ENCODE data around the gene RCN1. TPM values are rescaled to one million over a fixed set of nuclear protein-coding genes. Genes with fewer than 3 reads are reported as not detected.

RCN1 gene
- total RNA-seq, 1 donor: 405 TPM

DNA sequence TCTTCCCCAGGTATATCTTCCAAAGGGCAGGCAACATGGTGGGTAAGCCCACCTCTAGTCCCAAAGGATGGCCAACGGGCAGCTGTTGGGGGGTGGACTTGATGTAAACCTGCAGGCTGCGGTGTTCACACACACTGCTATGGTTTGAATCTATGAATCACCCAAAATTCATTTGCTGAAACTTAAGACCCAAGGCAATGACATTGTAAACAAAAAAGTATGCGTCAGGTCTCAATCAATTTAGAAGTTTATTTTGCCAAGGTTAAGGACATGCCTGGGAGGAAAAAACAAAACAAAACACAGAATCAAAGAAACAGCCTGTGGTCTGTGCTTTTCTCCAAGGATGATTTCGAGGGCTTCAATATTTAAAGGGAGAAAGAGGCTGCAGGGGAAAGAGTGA lies 18.3 kb downstream of the RCN1 start:
- no peak for DNase-seq (ENCODE audit: insufficient read length, low spot score, missing footprints)
- Histone ChIP-seq H3K79me2 (ENCODE audit: insufficient read depth, low read length) (no peaks in the 10 kb centered on the region), H3K4me2 (ENCODE audit: insufficient read depth, low read length) (peak overlapping the region; percentile 9), H3K9me3 (ENCODE audit: low read depth, low read length) (no peaks in the 10 kb centered on the region), H2AFZ (ENCODE audit: low read length) (no peak overlapping the region), H3K27ac (ENCODE audit: low read depth, low read length) (peak overlapping the region; percentile 11), H4K20me1 (ENCODE audit: insufficient read depth, low read length) (no peaks in the 10 kb centered on the region), H3K4me3 (ENCODE audit: insufficient read depth, low read length) (no peak overlapping the region), H3K4me1 (ENCODE audit: insufficient read depth, low read length) (peaks cover 12% of the 10 kb centered on the region), H3K36me3 (ENCODE audit: insufficient read depth, low read length) (peaks cover 17% of the 10 kb centered on the region), H3K27me3 (ENCODE audit: insufficient read depth, low read length) (no peaks in the 10 kb centered on the region)
- TF ChIP-seq, protein P1, sequence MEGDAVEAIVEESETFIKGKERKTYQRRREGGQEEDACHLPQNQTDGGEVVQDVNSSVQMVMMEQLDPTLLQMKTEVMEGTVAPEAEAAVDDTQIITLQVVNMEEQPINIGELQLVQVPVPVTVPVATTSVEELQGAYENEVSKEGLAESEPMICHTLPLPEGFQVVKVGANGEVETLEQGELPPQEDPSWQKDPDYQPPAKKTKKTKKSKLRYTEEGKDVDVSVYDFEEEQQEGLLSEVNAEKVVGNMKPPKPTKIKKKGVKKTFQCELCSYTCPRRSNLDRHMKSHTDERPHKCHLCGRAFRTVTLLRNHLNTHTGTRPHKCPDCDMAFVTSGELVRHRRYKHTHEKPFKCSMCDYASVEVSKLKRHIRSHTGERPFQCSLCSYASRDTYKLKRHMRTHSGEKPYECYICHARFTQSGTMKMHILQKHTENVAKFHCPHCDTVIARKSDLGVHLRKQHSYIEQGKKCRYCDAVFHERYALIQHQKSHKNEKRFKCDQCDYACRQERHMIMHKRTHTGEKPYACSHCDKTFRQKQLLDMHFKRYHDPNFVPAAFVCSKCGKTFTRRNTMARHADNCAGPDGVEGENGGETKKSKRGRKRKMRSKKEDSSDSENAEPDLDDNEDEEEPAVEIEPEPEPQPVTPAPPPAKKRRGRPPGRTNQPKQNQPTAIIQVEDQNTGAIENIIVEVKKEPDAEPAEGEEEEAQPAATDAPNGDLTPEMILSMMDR (IDR thresholded peaks at IDR 0.05; ENCODE audit: extremely low read depth, low read depth, low read length): no peak

DNA sequence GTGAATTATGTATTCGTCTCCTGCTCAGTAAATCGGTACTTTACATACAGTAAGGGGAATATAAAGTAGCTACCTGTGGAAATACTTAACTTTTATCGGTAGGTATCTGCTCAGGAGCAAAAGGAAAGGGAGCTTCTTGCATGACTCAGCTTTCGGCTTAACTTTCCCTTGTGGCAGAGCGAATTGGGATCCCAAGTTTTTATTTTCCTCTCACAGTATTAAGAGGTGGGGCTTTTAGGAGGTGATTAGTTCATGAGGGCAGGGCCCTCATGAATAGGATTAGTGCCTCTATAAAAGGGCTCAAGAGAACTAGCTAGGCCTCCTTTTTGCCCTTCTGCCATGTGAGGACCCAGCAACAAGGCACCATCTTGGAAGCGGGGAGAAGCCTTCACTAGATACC lies 18.7 kb downstream of the RCN1 start:
- no peak for DNase-seq (ENCODE audit: insufficient read length, low spot score, missing footprints)
- Histone ChIP-seq H3K27ac (ENCODE audit: low read depth, low read length) (no peak overlapping the region), H3K79me2 (ENCODE audit: insufficient read depth, low read length) (no peaks in the 10 kb centered on the region), H3K9me3 (ENCODE audit: low read depth, low read length) (no peaks in the 10 kb centered on the region), H3K4me3 (ENCODE audit: insufficient read depth, low read length) (no peak overlapping the region), H4K20me1 (ENCODE audit: insufficient read depth, low read length) (no peaks in the 10 kb centered on the region), H3K27me3 (ENCODE audit: insufficient read depth, low read length) (no peaks in the 10 kb centered on the region), H3K4me2 (ENCODE audit: insufficient read depth, low read length) (peak overlapping the region; percentile 9), H3K36me3 (ENCODE audit: insufficient read depth, low read length) (peaks cover 15% of the 10 kb centered on the region), H3K4me1 (ENCODE audit: insufficient read depth, low read length) (peaks cover 12% of the 10 kb centered on the region), H2AFZ (ENCODE audit: low read length) (no peak overlapping the region)
- TF ChIP-seq, protein P1 (IDR thresholded peaks at IDR 0.05; ENCODE audit: extremely low read depth, low read depth, low read length): no peak

DNA sequence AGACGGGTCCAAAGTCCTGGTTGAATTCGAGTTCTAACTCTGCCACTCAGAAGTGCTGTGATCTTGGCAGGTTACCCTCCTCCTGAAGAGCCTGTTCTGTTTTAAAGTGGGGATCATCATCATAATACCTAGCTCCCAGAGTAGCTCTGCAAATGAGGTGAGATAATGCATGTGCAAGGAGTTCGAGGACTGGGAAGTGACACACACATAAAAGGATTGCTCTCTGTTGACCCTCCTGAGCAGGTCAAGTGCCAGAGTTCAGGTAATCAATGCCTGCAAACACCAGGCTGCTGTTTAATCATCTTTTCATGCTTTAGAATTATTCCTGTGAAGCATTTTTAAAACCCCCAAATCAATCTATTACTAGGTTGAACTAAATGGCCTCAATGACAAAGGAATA lies 19.9 kb downstream of the RCN1 start:
- TF ChIP-seq, protein P1 (IDR thresholded peaks at IDR 0.05; ENCODE audit: extremely low read depth, low read depth, low read length): no peak
- H3K27me3 ChIP-seq (ENCODE audit: insufficient read depth, low read length): no peaks in the 10 kb centered on the region
- H3K4me3 ChIP-seq (ENCODE audit: insufficient read depth, low read length): no peak overlapping the region
- peaks cover 12% of the 10 kb centered on the region for H3K4me1 ChIP-seq (ENCODE audit: insufficient read depth, low read length)
- DNase-seq (ENCODE audit: insufficient read length, low spot score, missing footprints): no peak
- no peaks in the 10 kb centered on the region for H3K9me3 ChIP-seq (ENCODE audit: low read depth, low read length)
- H3K4me2 ChIP-seq (ENCODE audit: insufficient read depth, low read length): no peak overlapping the region
- H2AFZ ChIP-seq (ENCODE audit: low read length): no peak overlapping the region
- H3K27ac ChIP-seq (ENCODE audit: low read depth, low read length): no peak overlapping the region
- peaks cover 7% of the 10 kb centered on the region for H3K36me3 ChIP-seq (ENCODE audit: insufficient read depth, low read length)
- H3K79me2 ChIP-seq (ENCODE audit: insufficient read depth, low read length): no peaks in the 10 kb centered on the region
- no peaks in the 10 kb centered on the region for H4K20me1 ChIP-seq (ENCODE audit: insufficient read depth, low read length)

DNA sequence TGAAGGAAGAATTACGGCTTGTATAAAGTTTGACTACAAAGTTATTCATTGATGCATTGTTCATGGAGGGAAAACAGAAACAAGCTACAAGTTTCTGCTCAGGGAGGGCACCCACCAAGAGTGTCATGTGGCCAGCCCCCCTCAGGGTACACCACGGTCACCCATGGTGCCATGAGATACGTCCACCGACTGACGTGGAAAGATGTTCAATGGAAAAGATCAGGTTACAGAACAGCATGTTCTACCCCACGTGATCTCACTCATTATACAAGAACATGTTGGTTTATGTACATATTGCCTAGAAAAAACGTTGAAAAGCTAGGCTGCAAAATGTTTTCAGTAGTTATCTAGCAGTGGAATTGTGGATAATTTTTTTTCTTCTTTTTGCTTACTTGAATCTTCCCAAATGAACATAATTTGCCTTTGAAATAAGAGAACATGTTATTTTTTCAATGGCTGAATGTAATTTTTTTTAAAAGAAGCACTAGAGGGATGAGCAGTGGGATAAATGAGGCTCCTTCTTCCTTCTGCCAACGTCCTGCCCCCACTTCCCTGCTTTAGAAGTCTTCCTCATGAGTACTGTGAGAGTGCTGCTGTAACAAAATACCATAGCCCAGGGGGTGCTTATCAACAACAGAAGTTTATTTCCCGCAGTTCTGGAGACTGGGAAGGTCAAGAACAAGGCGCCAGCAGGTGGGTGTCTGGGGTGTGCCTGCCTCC lies 22.5 kb downstream of the RCN1 start:
- H3K9me3 ChIP-seq (ENCODE audit: low read depth, low read length): no peaks in the 10 kb centered on the region
- no peak for DNase-seq (ENCODE audit: insufficient read length, low spot score, missing footprints)
- H3K79me2 ChIP-seq (ENCODE audit: insufficient read depth, low read length): no peaks in the 10 kb centered on the region

More for the DNA sequence above, 22.5 kb downstream of the RCN1 start:
- H3K4me1 ChIP-seq (ENCODE audit: insufficient read depth, low read length): peaks cover 13% of the 10 kb centered on the region
- no peak overlapping the region for H3K27ac ChIP-seq (ENCODE audit: low read depth, low read length)
- no peak overlapping the region for H3K4me2 ChIP-seq (ENCODE audit: insufficient read depth, low read length)
- no peak overlapping the region for H2AFZ ChIP-seq (ENCODE audit: low read length)
- H3K4me3 ChIP-seq (ENCODE audit: insufficient read depth, low read length): no peak overlapping the region
- no peaks in the 10 kb centered on the region for H3K27me3 ChIP-seq (ENCODE audit: insufficient read depth, low read length)
- H4K20me1 ChIP-seq (ENCODE audit: insufficient read depth, low read length): no peaks in the 10 kb centered on the region
- TF ChIP-seq, protein P1 (IDR thresholded peaks at IDR 0.05; ENCODE audit: extremely low read depth, low read depth, low read length): no peak
- H3K36me3 ChIP-seq (ENCODE audit: insufficient read depth, low read length): no peaks in the 10 kb centered on the region
